ENCODE measurements around the gene CRYGD. TPM values are rescaled to one million over a fixed set of nuclear protein-coding genes. Genes with fewer than 3 reads are reported as not detected.

The CRYGD gene
- total RNA-seq, result not detected in 2 replicates

GRCh38 chr2:208124013-208124715 is at the start of gene CRYGD:
Gene CRYGD, minus strand, starts transcription at chr2:208124524. Its CDS starts 51 bp downstream, at chr2:208124473.

GRCh38 chr2:208163489-208163888 is 39.2 kb upstream of the CRYGD start, which contains the start of gene CRYGA:
Gene CRYGA, minus strand, starts transcription at chr2:208163589. Its CDS starts 33 bp downstream, at chr2:208163556.

GRCh38 chr2:208146006-208146405 is 21.7 kb upstream of the CRYGD start, which contains the start of gene CRYGB:
Gene CRYGB, minus strand, starts transcription at chr2:208146158. Its CDS starts 38 bp downstream, at chr2:208146120.

GRCh38 chr2:208129744-208130711 is 5.7 kb upstream of the CRYGD start, which contains the start of gene CRYGC:
Gene CRYGC, minus strand, starts transcription at chr2:208129828. Its CDS starts 36 bp downstream, at chr2:208129792.

Other genes starting within 250 kb of the CRYGD start
- 4.2 and 6.1 TPM in 2 replicates for gene PLEKHM3, start 99.0 kb downstream of the CRYGD start, total RNA-seq
- not detected in 2 replicates for gene CRYGC, start 5.3 kb upstream of the CRYGD start, total RNA-seq
- not detected in 2 replicates for gene CRYGB, start 21.6 kb upstream of the CRYGD start, total RNA-seq
- not detected in 2 replicates for gene CRYGA, start 39.1 kb upstream of the CRYGD start, total RNA-seq
- gene C2orf80, start 65.5 kb upstream of the CRYGD start, total RNA-seq, result not detected in 2 replicates
- gene IDH1, start 130.5 kb upstream of the CRYGD start, total RNA-seq, result 162 and 184 TPM in 2 replicates
- 14.1 and 16.1 TPM in 2 replicates for gene PIKFYVE, start 141.7 kb upstream of the CRYGD start, total RNA-seq

All from bronchus fibroblast of lung (primary cell).